ENCODE measurements around the gene TRIM13. TPM values are rescaled to one million over a fixed set of nuclear protein-coding genes. Genes with fewer than 3 reads are reported as not detected.
"Not testable (repeated sequence)": the region's sequence is repeated elsewhere in the genome, so short reads cannot be mapped to it uniquely, and the experiment has no call there.

Gene TRIM13, protein sequence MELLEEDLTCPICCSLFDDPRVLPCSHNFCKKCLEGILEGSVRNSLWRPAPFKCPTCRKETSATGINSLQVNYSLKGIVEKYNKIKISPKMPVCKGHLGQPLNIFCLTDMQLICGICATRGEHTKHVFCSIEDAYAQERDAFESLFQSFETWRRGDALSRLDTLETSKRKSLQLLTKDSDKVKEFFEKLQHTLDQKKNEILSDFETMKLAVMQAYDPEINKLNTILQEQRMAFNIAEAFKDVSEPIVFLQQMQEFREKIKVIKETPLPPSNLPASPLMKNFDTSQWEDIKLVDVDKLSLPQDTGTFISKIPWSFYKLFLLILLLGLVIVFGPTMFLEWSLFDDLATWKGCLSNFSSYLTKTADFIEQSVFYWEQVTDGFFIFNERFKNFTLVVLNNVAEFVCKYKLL
- total RNA-seq, result 26.4 and 29.8 TPM in 2 replicates

DNA sequence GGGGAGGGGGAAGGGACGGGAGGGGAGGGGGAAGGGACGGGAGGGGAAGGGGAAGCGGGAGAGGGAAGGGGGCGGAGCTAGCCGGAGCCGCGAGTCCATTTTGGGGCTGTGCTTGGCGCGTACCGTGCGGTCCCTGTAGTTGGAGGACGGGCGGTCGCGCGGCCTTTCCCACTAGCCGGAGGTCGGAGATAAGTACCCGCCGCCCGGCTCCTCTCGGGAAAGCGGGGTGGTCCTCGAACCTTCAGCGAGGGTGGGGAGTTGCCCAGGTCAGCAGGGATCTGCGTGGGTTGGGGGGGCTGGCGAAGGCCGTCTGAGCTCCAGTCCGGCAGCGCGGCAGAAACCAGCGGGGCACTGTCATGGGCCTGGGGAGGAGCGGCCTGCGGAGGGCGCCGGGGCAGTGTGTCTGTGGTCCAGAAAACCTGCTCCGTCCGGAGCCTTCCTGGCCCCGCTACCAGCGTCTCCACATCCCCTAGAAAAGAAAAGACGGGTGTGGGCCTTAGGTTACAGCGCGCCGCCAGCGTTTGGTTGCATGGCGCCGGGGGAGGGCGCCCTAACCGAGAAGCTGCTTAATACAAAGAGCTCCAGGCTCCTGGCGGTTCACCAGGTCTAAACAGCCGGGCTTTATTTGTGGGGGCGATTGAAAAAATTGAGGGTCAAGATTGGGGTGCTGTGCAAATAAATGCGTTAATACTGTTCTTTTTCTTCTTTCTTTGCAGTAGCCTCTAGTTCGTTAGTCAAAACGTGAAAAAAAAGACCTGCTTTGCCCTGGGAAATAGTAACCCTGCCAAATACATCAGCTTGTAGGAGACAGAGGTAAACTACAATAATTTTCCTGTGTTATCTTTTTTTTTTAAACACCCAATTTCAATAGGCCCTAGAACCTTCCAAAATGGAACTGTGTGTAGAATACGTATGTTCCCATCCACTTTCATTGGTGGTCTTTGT, at the start of gene TRIM13:
Gene TRIM13, plus strand, starts transcription at position 92 of the 945 bp plus-strand sequence. CDS start 14,899 bp downstream, outside the sequence.
- DNase-seq (ENCODE audit: extremely low read depth, low read depth, low spot score), result peak; percentile 50

DNA sequence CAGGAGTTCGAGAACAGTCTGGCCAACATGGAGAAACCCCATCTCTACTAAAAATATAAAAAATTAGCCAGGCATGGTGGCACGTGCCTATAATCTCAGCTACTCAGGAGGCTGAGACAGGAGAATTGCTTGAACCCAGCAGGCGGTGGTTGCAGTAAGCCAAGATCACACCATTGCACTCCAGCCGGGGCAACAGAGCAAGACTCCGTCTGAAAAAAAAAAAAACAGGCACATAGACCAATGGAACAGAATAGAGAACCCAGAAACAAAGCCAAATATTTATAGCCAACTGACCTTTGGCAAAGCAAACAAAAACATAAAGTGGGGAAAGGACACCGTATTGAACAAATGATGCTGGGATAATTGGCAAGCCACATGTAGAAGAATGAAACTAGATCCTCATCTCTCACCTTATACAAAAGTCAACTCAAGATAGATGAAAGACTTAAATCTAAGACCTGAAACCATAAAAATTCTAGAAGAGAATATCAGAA, 48.0 kb upstream of the TRIM13 start:
- not testable (repeated sequence) for DNase-seq (ENCODE audit: extremely low read depth, low read depth, low spot score)

DNA sequence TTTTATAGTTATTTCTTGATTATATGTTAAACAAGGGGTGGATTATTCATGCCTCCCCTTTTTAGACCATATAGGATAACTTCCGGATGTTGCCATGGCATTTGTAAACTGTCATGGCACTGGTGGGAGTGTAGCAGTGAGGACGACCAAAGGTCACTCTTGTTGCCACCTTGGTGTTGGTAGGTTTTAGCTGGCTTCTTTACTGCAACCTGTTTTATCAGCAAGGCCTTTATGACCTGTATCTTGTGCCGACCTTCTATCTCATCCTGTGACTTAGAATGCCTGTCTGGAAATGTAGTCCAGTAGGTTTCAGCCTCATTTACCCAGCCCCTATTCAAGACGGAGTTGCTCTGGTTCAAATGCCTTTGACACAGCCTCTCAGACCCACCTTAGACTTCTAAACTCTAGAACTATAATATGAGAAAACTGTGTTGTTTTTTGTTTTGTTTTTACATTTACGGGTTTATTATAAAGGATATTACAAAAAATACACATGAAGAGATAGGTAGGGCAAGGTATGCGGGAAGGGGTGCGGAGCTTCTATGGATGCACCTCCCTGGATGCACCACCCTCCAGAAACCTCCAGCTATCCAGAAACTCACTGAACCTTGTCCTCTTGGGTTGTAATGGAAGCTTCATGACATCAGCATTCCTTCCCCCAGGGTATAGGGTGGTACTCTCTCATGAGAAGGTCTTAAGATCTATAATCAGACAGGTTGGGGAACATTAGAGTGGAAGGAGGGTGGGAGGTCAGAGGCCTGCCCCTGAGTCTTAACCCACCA, 44.9 kb upstream of the TRIM13 start:
- no peak for DNase-seq (ENCODE audit: extremely low read depth, low read depth, low spot score)

- DNase-seq (ENCODE audit: extremely low read depth, low read depth, low spot score), result no peak
Observed at GRCh38 chr13:49953560-49953959, 43.3 kb upstream of the TRIM13 start.

DNA sequence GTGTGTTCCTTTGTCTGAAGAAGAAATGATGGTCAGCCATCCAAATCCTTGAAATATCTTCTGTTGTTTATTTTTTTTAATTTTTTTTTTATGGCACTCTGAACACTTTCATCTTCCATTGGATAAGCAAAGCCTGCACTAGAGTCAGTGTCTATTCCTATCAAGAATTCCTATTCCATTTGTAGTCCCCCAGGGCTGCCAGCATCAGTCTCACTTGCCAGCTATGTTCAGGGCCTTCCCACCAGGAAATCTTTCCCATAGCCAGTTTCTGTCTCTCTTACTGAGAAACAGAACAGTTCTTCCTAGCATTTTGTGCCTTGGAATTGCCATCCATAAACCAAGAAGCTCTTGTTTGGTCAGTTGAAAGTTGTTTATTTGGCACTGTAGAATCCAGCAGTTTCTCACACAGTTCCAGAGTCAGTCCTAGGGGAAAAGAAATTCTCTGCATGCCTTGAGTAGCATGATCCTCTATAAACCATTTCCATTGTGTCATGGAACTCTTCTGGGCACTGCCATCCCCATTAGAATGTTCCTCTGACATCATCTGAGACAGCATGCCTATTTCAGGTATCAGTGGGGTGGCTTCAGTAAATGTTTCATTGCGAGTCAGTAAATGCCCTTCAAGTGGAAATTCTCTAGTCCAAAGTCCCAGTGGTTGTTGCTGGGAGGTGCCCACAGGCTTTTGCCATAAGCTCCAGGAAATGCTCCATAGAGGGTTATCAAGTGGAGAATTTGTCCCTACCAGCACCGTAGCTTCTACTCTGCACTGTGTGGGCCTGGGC, 42.0 kb upstream of the TRIM13 start:
- DNase-seq (ENCODE audit: extremely low read depth, low read depth, low spot score), result no peak

DNA sequence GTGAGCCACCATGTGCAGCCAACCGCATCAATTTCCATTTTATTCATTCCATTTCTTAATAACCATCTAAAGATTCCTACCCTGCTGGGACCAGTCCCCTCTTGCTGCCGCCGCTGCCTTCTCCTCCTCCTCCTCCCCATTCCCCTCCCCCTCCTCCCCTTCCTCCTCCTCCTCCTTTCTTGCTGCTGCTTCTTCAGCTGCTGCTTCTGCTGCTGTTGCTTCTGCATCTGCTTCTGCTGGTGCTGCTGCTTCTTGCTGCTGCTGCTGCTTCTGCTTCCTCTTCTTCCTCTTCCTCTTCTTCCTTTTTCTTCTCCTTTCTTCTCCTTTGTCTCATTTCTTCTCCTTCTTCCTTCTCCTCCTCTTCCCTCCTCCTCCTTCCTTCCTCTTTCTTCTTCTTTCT, 40.7 kb upstream of the TRIM13 start:
- no peak for DNase-seq (ENCODE audit: extremely low read depth, low read depth, low spot score)

DNA sequence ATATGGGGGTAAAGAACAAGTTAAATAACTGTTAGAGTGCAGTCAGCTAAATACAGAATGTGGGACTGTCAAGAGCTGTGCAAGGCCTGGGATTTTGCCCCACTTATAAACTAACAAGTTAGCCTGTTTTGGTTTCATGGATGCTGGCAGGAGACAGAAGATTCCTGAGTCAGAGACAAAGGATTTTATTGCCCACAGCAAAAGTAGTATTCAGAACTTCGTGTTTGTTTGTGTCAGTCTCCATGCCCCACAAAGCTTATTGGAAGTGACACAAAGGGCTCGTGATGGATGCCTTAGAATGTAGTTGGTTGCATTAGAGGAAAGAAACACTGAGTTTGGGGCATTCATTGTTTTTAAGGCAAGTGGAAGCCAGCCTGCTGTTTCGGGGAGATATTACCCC, 38.5 kb upstream of the TRIM13 start:
- DNase-seq (ENCODE audit: extremely low read depth, low read depth, low spot score), result no peak

DNA sequence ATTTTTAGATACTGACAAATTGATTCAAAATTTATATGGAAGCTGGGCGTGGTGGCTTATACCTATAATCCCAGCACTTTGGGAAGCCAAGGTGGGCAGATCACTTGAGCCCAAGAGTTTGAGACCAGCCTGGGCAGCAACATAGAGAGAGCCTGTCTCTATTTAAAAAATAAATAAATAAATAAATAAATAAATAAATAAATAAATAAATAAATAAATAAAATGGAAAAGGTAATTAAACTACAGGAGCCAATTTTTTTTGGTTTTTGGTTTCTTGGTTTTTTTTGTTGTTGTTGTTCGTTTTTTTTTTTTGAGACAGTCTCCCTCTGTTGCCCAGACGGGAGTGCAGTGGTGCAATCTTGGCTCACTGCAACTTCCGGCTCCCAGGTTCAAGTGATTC, 29.4 kb upstream of the TRIM13 start:
- DNase-seq (ENCODE audit: extremely low read depth, low read depth, low spot score), result no peak

GRCh38 chr13:49972709-49973108, 24.1 kb upstream of the TRIM13 start:
- DNase-seq (ENCODE audit: extremely low read depth, low read depth, low spot score), result no peak

GRCh38 chr13:49975826-49976225, 21.0 kb upstream of the TRIM13 start:
- no peak for DNase-seq (ENCODE audit: extremely low read depth, low read depth, low spot score)

GRCh38 chr13:49976314-49977258, 20.3 kb upstream of the TRIM13 start:
- DNase-seq (ENCODE audit: extremely low read depth, low read depth, low spot score), result peak; percentile 63

DNA sequence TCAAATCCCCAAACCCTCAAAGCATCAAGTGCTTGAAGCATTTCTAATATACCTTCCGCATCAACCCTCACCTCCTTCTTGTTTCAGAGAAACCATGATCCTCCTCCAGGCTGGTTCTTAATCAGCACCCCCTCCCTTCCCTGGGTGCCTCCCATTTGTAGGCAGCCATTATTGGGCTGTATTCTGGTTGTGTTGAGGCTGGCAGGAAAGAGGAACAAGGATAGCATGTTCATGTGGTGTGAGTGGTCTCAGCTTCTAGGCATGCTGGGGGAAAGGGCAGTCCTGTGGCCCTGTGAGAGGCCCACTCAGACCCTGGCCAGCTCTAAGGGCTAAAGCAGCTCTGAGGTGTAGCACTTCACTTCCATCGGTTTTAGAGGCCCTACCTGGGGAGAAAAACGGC, 18.9 kb upstream of the TRIM13 start:
- DNase-seq (ENCODE audit: extremely low read depth, low read depth, low spot score), result no peak

DNA sequence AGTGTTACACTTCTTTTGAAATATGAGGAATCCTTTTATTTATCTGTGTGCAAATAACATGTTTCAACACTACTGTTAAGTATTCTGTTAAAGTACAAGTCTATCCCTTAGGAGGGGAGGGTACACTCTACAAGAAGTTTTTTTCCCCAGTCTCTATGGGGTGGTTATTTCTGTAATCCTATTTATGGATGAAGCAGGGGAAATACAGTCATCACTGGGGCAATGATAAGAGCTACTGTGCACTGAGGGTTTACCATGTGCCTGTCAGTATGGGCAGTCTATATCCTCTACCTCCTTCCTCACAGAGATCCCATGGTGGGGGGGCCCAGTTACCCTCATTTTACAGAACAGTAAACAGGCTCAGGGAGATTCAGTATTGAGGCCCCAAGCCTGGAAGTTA, 16.6 kb upstream of the TRIM13 start:
- DNase-seq (ENCODE audit: extremely low read depth, low read depth, low spot score), result no peak

DNA sequence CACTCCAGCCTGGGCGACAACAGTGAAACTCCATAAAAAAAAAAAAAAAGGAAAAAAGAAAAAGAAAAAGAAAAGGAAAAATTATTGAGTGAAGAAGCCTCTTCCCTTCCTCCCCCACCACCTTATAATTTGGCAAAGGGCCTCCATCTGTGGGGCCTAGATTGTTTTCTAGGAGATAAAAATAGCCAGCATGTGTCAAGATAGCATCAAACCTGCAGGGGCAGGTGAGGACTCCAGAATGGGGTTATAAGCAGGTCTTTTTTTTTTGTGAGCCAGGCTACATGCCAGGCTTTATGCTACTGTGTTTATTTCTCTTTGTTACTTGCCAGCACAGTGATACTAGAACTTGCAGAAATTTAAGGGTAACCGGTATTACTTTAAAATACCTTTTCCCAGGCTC, 11.7 kb upstream of the TRIM13 start:
- DNase-seq (ENCODE audit: extremely low read depth, low read depth, low spot score), result no peak

DNA sequence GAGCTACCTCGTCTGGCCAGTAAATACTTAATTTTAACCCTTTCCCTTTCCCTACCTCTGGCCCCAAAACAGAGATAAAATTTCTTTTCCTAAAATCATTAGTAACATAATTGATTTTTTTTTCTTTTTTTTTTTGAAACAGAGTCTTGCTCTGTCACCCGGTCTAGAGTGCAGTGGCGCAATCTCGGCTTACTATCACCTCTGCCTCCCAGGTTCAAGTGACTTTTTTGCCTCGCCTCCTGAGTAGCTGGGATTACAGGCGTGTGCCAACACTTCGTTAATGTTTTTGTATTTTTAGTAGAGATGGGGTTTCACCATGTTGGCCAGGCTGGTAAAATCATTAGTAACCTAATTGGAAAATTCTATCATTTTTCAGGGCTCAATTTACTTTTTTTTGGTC, 10.4 kb upstream of the TRIM13 start:
- no peak for DNase-seq (ENCODE audit: extremely low read depth, low read depth, low spot score)

GRCh38 chr13:49990612-49991011, 6.2 kb upstream of the TRIM13 start:
- not testable (repeated sequence) for DNase-seq (ENCODE audit: extremely low read depth, low read depth, low spot score)

DNA sequence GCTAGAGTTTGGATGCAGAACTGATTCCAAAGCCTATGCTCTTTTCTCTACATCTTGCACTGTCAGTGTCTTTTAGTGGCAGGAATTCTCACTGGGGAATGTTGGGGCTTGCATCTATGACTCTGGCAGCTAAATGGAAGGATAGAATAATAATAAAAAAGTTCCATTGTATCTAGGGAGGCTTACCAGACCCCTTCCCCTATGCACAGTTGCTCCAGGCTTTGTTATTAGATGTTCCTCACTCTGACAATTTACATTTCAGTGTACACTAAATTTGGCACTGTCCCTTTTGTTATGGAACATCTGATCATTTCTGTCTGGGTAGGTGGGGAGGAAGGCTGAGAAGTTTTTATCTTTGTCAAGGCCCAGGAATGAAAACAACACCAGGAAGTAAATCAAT, 3.7 kb upstream of the TRIM13 start:
- no peak for DNase-seq (ENCODE audit: extremely low read depth, low read depth, low spot score)

DNA sequence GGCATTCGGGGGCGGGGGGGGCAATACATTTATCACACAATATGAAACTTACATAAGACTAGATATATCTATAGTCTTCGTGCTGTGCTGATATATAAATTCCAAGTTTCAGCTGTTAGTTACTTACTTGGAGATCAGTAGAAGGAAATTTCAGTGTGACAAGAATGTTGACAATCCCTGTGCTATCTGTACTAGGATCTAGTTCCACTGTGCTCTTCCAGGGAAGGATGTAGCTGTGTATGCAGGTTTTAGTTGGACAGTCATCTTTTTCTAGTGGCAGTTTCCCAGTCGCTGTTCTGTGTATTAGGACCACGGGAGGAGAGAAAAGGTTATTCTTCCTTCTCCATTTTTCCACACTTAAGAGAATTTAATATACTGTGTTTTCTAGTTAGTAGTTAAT, 3.2 kb upstream of the TRIM13 start:
- DNase-seq (ENCODE audit: extremely low read depth, low read depth, low spot score), result no peak

DNA sequence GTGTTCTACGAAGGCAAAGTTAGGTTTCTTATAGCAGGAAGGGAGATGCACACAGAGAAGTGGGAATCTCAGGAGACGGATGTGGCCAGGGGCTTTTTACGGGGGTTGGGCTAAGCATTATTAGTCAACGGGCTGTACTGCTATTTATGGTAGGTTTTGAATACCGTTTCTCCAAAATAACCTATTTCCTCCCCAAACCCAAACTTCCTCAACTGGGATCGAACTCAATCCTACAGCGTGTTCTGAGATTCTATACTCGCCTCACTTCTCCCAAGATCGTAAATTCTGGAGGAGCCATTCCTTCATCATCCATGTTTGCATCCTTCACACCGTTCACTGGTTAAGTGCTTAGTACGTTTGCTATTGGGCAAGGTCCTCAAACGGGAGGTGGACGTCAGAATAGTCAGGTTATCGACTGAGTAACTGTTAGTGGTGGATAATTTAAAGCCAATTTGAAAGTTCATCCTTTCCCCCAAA, 1.2 kb upstream of the TRIM13 start:
- no peak for DNase-seq (ENCODE audit: extremely low read depth, low read depth, low spot score)
